Glomerular visceral epithelial cell (primary cell): ENCODE data around the gene MSI2.
"Not testable (repeated sequence)": the region's sequence is repeated elsewhere in the genome, so short reads cannot be mapped to it uniquely, and the experiment has no call there.

Experiments used
- DNase-seq: peaks from one replicate; pipeline ENCODE4 v3.0.0-alpha.2; 2016; ENCODE audit errors: extremely low spot score

The MSI2 gene

DNA sequence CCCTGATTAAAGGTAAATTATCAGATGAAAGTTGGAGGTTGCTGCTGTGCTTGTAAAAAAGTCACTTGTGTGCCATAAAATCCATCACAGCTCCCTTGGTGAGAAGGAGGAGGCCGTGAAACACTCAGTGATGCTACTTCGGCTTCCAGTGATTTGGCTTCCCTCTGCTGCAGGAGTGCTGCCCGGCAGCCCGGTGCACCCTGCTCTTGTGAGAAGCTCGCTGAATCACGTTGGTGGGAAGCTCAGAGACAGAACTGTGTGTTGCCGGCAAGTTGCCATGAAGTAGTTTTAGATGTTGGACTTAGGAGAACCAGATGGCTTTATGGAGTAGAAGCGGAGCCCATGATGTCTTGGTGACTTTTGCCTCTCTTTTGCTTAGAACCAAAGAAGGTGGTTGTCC, 33.3 kb downstream of the MSI2 start:
- no peak for DNase-seq

- no peak for DNase-seq
Measured at GRCh38 chr17:57290981-57291380, 34.7 kb downstream of the MSI2 start.

GRCh38 chr17:57292091-57292490, 35.8 kb downstream of the MSI2 start:
- no peak for DNase-seq

GRCh38 chr17:57293077-57293476, 36.8 kb downstream of the MSI2 start:
- peak; percentile 55 for DNase-seq

DNA sequence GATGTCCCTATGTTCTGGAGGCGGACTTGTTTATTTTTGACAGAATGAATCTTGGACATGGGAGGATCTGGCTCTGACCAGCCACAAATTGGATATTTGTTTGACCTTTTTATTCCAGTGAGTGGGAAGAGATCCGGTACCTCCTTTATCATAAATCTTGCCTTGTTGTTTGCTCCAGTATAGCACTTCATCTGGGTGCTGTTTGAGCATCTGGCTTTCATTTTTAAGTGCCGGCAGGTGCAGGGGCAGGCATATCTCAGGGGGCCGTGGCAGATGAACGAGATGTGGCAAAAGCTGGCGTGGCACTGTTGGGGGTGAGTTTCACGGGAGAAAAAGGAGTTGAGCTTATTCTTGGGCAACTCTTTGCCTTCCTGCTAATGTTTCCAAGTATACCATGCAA, 37.8 kb downstream of the MSI2 start:
- DNase-seq: no peak

GRCh38 chr17:57294629-57295501, 38.5 kb downstream of the MSI2 start:
- no peak for DNase-seq

DNA sequence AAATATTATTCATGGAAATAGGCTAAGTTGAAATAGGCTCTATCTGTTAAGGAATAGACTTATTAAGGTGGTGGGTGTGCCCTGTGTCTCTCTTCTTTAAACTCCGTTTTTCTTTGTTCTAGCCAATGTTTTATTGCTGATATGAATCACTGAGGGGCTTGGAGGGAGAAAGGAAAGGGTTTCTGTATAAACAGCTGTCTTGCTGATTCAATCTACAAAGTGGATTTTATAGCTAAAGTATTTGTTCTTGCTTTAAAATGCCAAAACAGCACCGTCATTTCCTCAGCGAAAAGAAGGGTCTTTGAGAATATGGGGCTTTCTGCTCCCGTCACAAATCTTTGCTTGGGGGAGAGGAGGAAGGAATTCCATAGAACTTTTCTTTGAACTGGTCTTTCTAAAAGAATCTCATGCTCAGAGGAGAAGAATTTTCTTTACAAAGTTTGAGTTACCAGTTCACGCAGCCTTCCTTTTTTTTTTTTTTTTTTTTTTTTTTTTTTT, 39.3 kb downstream of the MSI2 start:
- no peak for DNase-seq

DNA sequence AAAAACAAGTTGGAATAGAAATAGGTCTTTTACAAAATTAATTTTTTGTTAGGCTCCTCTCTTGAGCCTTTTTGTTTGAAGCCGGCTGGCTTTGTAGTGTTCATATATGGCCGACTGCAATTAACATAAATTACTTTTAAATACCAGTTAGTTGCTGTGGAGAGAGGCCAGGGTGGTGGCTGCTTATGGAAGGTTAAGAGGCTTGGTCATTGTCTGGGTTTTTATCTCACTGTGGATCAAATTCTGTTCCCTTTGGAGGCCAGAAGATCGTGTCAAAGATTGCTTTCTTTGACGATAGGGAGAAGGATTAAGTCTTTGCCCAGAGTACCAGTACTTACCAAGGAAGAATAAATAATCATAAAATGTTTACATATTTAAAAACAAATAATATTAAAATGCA, 39.9 kb downstream of the MSI2 start:
- DNase-seq: no peak

DNA sequence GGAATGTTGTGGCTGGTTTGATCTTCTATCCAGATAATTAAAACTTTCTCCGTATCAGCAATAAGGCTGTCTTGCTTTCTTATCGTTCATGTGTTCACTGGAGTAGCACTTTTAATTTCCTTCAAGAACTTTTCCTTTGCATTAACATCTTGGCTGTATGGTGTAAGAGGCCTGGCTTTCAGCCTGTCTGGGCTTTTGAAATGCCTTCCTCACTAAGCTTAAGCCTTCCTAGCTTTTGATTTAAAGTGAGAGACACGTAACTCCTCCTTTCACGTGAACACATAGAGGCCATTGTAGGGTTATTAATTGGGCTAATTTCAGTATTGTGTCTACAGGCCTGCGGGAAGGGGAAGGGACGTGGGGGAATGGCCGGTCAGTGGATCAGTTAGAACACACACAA, 42.9 kb downstream of the MSI2 start:
- DNase-seq: no peak

DNA sequence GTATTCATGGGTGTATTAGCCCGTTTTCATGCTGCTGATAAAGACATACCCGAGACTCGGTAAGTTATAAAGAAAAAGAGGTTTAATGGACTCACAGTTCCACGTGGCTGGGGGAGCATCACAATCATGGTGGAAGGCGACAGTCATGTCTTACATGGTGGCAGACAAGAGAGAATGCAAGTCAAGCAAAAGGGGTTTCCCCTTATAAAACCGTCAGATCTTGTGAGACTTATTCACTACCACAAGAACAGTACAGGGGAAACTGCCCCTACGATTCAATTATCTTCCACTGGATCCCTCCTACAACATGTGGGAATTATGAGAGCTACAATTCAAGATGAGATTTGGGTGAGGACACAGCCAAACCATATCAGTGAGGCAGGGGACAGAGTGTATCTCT, 44.3 kb downstream of the MSI2 start:
- not testable (repeated sequence) for DNase-seq

- DNase-seq: no peak
Measured at GRCh38 chr17:57302690-57303465, 46.6 kb downstream of the MSI2 start.

DNA sequence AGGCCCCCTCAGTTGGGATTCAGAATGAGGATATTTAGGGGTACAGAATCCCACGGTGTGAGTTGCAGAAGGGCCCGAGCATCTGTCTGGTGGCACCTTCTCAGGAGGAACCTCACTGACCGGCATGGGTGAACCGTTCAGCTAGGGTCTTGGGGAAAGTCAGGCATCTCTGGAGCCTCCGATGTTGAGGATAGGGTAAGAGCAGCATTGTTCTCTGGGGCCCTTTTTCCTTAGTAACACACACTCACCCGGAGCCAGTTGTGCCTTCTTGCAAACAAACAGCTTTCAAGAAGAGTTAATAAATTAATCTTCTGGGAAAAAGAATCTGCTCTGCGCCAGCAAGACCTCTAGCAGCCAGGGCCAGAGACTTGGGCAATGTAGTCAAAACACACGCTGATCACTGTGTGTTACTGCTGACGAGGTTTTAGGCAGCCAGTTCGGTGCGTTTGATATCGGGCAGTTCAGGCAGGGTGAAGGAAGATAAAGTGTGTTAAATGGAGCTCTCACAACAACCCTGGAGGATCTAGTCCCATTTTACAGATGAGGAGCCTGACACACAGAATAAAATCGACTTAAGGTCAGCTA, 48.9 kb downstream of the MSI2 start:
- no peak for DNase-seq

DNA sequence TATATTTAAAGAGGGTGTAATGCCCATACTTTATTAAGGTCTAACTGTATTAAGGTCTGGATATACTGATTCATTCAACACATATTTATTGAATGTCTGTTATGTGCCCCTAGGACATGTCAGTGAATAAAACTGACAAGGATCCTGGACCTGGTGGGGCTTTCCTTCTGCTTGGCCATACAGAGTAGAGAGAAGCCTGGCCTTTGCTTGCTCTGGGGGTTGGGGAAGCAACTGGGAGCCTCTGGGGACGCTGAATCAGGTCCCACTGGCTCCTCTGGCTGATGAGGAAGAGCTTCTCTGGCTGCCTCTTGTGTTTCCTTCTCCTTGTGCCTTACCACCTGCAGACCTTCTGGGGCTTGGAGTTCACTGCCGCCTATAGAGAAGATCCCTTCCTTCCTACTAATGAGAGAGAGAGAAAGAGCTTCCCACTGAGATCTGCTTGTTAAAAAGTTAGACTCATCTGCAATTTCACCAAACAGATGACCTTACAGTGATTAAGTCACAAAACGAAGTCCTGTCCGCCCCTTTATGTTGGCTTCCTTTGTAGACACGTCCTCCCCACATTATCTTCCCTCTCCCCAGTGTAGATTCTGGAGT, 49.7 kb downstream of the MSI2 start:
- no peak for DNase-seq

DNA sequence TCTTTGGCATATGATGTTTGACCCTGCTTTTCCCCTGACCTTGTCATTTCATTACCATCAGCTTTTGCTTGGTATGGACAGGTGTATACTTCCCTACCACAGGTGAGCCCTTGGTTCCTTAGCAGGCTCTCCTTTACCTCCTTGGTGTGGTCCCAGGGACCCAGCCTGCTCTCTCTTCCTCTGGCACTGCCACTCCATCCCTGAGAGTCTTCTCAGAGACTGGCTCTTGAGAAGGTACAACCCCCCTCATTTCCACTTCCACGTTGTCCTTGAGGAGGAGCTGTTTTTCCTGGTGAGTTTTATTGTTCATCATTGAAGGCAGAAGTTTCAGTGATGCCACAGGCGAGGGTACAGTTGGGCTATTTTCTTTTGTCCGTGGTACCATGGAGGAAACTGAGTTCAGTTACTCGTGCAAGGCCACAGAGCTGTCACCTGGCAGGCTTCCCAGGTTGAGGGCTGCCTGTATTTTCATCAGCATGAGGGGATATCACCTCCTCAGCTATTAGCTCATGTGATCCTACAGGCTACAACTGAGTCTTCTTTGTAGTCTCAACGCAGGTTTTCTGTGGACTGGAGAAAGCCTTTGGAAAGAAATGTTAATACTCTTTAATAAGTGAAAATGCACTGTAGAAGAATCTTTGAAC, 52.3 kb downstream of the MSI2 start:
- DNase-seq: no peak

DNA sequence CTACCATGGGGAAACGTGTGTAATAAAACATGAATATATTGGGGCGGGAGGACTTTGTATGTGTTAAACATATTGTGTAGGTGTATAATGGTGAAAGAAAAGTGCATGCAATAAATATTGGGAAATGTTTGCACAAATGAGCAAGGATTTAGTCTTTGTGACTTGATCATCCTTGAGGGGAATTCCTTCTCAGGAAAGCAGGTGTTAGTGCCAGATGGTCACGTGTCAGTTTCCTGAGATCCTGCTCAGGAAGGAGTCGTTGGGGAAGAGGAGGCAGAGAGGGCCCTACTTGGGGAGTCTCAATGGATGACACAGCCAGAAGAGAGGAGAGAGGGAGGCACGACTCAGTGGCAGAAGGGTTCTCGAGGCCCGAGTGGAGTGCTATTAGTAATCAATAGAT, 53.2 kb downstream of the MSI2 start:
- no peak for DNase-seq

DNA sequence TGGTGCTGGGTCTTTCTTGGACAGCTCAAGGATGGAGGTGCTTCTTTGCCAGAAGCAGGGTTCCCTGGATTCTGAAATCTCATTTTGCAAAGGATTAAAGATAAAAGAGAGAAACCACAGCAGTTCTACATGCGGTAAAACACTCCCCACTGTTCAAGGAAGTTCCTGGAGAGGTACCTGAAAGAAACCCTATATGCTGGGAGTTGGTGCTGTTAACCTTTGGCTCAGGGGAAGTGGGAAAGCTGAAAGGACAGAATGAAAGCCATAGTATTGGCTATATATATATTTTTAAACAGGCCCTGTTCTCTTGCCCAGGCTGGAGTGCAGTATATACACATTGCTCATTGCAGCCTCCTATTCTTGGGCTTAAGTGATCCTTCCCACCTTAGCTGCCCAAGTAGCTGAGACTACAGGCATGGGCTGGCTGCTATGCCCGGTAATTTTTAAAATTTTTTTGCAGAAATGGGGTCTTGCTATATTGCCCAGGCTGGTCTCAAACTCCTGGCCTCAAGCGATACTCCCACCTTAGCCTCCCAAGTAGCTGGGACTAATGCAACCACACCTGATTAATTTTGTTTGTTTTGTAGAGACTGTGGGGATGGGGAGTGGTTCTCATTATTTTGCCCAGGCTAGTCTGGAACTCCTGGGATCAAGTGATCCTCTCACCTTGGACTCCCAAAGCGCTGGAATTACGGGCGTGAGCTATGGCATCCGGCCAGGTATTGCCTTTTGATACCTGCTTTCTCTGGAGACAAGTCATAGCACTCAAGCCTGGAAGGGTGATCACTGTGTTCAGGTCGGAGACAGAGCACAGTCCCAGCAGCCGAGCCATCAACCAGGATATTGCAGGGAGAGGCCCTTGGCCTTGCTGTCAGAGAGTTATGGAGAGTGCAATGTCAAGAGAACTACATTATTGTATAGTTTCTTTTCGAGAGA, 55.2 kb downstream of the MSI2 start:
- no peak for DNase-seq

DNA sequence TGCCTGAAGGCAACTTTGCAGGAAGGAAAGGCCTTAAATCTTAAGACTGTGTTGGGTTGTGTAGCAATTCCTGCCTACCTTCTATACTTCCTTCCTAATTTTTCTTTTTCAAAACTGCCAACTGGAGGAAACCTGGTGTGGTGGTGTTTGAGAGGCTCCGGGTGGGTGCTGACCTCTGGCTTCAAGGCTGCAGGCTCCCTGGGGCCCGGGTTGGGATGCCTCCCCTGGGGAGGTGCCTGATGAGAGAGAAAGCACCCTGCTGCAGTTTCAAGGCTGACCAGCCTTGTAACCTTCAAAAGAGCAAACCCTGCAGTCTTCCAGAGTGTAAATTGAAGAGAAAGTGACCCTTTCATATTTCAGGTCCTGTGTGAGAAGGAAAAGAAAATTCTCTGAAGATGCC, 55.9 kb downstream of the MSI2 start:
- DNase-seq: no peak

DNA sequence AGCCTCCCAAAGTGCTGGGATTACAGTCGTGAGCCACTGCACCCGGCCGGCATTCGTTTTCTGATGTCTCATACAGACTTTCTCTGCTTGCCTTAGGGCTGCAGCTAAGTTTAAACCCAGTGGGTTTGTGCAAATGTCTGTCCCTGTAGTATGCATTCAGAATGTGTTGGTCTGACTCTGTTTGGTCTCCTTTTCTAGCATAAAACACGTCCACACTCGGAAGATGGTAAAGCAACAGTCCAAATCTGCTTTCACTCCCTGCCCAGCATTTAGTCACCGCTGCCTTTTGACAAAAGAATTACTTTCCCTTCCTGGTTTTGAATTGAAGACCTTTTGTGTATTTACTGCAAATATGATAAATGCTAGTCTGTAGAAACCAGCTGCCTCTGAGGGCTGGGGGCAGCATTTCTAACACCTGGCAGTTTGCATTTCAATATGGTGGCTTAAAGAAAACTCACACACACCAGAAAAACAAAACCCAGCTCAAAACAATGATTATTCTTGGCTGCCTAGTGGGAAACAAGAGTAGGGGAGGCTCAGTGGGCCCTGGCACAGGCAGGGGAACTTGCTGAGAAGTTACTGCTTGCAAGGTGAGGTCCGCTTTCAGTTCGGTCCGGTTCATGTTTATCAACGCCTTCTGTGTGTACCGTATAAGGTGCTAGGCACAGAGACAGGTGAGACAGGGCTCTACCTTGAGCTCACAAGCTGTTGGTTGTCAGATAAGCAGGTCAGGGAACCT, 56.9 kb downstream of the MSI2 start:
- no peak for DNase-seq

DNA sequence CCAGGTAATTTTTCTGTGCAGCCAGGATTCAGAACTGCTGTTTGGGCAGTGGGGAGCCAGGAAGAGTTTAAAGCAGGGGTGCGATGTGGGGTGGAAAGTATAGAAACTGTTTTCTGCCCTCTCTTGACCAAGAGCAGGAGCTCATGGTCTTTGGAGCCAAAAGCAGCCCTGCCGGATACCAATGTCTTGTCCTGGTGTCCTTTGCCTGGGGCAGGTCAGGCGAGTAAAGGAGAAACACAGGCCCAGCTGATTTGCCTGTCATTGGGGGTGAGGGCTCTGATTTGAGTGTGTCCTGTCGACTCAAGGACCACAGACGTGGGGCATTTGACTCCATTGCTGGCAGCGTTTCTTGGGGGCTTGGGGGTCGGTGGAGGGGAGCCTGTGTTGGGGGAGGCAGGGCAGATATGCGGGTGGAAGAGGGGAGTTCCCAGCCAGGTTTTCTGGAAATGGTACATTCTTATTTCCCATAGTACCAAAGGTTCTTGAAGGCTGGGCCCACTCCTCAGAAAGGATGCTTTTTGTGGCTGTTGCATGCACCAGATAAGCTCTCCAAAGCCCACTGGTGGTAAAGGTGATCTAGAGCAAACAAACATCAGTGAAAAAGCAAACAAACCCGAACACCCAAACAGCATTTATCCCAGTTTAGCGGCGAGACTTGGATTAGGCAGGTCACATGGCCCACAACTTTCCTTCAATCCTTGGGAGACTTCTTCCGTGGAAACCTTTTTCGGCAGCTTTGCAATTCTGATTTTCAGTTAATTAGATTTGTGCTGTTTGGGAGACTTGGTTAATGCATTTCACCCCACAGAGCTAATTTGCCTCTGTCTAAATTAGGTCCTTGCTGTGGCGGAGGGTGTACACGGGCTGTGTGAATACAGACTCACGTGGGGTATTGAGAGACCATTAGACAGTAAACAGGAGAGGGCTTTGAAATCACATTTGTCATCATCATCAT, 59.0 kb downstream of the MSI2 start:
- no peak for DNase-seq
